Activated naive CD4-positive, alpha-beta T cell treated with anti-CD3 and anti-CD28 coated beads for 36 hours (primary cell): Measurements from ENCODE around the gene CAPN10. TPM values are rescaled to one million over a fixed set of nuclear protein-coding genes. Genes with fewer than 3 reads are reported as not detected.

Source experiments
- CTCF ChIA-PET: fragments of 350-600 bp; sonication (Branson Sonifier 250); formaldehyde crosslinking; loops from one replicate; lab custom pipeline; 2021; ENCODE audit warnings: antibody characterized with exemption; lab: Charles Lee
- DNase-seq: peaks from one replicate; pipeline ENCODE4 v3.0.0-alpha.2; 2020
- H3K27ac Mint-ChIP-seq: one replicate; pipeline ENCODE4 v1.8.0; 2021; ENCODE audit warnings: mild to moderate bottlenecking, mixed read lengths
- H3K27me3 Mint-ChIP-seq: one replicate; pipeline ENCODE4 v1.8.0; 2021; ENCODE audit warnings: low read depth, mixed read lengths
- H3K36me3 Mint-ChIP-seq: one replicate; pipeline ENCODE4 v1.8.0; 2021; ENCODE audit warnings: low read depth, mixed read lengths
- H3K4me1 Mint-ChIP-seq: one replicate; pipeline ENCODE4 v1.8.0; 2021; ENCODE audit warnings: low read depth, mixed read lengths
- H3K4me3 Mint-ChIP-seq: one replicate; pipeline ENCODE4 v1.8.0; 2021; ENCODE audit warnings: mild to moderate bottlenecking, moderate library complexity, mixed read lengths
- H3K9me3 Mint-ChIP-seq: one replicate; pipeline ENCODE4 v1.8.0; 2021; ENCODE audit warnings: mixed read lengths
- intact Hi-C: fragments of 100-400 bp; cut with micrococcal nuclease; formaldehyde crosslinking; loops from one replicate; pipeline ENCODE4 v1.15.1; 2023
- total RNA-seq, 2 experiments: library from RNA; stranded (reverse); gene quantifications; one replicate each; pipeline ENCODE4 v1.2.3, GENCODE V29; 2021

Gene CAPN10
- total RNA-seq, 2 experiments from 2014 or later = 24.9 to 28.5 TPM

DNA sequence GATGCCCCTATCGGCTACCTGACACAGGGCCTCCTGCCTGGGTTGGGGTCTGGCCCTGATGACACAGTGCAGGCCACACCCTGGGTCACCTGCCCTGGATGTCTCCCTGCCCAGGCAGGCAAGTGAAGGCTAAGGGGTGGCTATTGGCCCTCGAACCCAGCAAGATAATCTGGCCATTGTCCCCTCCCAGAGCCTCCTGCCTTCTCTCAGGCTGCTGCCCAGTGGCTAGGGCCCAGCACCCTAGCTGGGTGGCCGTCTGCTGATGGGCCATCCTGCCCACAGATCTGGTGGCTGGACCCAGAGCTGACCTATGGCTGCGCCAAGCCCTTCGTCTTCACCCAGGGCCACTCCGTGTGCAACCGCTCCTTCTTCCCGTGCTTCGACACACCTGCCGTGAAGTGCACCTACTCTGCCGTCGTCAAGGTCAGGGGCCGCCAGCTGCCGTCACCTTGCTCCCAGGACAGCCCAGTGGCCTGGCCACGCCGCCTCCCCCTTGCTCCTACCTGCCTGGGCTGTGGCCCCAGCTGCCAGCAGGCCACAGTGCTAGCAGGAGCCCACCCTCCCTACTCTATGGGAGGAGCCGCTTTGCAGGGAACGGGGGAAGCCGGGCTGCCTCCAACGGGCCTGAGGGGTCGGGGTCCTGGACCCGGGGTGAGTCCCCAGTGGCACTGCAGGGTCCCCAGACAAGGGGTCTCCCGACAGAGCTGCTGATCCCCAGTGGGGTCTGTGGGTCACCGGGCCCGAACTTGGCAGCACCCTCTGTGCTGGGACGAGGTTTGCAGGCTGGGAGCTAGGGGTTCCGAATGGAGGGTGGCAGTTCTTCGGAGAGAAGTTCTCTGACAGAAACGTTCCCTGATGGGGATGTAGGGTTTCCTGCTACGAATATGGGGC lies 14.1 kb upstream of the CAPN10 start:
- Mint-ChIP-seq H3K4me1 (peaks cover 26% of the 10 kb centered on the region), H3K9me3 (no peaks in the 10 kb centered on the region), H3K36me3 (no peaks in the 10 kb centered on the region), H3K4me3 (no peak overlapping the region), H3K27me3 (no peaks in the 10 kb centered on the region), H3K27ac (no peak overlapping the region)
- intact Hi-C loops = no loop called here
- CTCF ChIA-PET = no interaction called here
- no peak for DNase-seq

DNA sequence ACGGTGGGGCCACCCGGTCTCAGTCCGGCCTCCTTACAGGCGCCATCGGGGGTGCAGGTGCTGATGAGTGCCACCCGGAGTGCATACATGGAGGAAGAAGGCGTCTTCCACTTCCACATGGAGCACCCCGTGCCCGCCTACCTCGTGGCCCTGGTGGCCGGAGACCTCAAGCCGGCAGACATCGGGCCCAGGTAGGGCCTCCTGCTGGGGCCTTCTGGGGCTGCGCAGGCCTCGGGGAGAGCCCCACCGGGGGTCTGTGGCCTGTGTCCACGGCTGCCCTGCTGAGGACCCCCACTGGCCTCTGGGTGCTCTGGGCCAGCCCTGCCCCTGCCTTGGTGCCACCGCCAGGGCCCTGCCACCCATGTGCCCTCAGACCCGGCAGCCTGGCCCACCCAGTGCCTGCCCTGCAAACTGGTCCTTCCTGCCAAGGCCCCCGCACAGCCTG lies 13.4 kb upstream of the CAPN10 start:
- no peak for DNase-seq
- Mint-ChIP-seq H3K27me3 (no peaks in the 10 kb centered on the region), H3K9me3 (no peaks in the 10 kb centered on the region), H3K4me3 (no peak overlapping the region), H3K4me1 (peaks cover 23% of the 10 kb centered on the region), H3K27ac (no peak overlapping the region), H3K36me3 (no peaks in the 10 kb centered on the region)
- CTCF ChIA-PET = interaction anchor here (0.9 kb wide), 1 partner anchor 8 kb away, joined by 3 read pairs; no protein-coding TSS in a partner anchor
- intact Hi-C loops = no loop called here

DNA sequence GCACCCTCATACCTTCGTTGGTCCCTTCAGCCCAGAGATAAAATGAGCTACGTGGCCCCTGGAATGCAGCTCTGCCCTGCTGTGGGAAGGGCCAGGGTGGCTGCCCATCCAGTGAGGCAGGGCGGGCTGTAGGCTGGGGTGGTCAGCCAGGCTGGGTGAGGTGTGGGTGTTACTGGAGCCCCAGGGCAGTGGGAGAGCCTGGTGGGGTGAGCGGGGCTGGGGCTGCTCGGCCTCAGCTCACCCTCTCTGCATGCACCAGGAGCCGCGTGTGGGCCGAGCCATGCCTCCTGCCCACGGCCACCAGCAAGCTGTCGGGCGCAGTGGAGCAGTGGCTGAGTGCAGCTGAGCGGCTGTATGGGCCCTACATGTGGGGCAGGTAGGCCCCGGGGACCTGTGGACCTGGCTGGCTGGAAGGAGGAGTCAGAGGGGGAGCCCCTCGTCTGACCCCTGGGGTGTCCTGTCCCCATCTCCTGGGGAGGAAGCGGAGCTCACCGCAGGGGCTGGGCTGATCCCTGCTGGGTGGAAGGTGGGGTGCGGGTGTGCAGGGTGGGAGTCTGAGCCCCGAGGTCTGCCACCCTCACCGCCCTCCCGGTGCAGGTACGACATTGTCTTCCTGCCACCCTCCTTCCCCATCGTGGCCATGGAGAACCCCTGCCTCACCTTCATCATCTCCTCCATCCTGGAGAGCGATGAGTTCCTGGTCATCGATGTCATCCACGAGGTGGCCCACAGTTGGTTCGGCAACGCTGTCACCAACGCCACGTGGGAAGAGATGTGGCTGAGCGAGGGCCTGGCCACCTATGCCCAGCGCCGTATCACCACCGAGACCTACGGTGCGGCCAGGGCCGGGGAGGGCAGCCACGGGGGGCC lies 12.8 kb upstream of the CAPN10 start:
- H3K9me3 Mint-ChIP-seq = no peaks in the 10 kb centered on the region
- no peak overlapping the region for H3K4me3 Mint-ChIP-seq
- intact Hi-C loops = no loop called here
- no peaks in the 10 kb centered on the region for H3K36me3 Mint-ChIP-seq
- CTCF ChIA-PET = interaction anchor here (0.9 kb wide), 1 partner anchor 8 kb away, joined by 3 read pairs; no protein-coding TSS in a partner anchor
- H3K27me3 Mint-ChIP-seq = no peaks in the 10 kb centered on the region
- no peak overlapping the region for H3K27ac Mint-ChIP-seq
- peaks cover 26% of the 10 kb centered on the region for H3K4me1 Mint-ChIP-seq
- DNase-seq = no peak

DNA sequence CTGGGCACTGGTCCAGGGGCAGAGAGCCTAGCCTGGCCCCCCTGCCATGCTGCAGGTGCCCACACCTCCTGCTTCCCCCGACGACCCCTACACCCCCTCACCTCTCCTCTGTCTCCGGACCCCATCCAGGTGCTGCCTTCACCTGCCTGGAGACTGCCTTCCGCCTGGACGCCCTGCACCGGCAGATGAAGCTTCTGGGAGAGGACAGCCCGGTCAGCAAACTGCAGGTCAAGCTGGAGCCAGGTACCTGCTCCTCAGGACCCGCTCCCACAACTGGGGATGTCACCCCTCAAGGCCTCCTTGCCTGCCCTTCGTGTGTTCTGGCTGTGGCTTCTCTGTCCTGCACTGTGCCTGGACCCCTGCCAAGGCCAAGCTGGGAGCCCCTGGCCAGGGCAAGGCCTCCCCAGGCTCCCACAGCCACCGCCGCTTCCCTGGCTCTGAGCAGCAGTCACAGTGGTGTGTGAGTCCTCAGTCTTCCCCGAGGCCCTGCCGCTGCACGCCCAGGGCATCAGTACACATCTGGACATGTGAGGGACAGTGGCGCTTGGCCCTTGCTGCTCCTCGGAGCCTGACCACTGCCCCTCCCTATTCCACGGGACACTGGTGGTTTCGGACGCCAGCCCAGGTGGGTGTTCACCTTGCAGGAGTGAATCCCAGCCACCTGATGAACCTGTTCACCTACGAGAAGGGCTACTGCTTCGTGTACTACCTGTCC lies 12.0 kb upstream of the CAPN10 start:
- DNase-seq = no peak
- Mint-ChIP-seq H3K4me3 (no peak overlapping the region), H3K27me3 (no peaks in the 10 kb centered on the region), H3K4me1 (peaks cover 29% of the 10 kb centered on the region), H3K36me3 (no peaks in the 10 kb centered on the region), H3K27ac (no peak overlapping the region), H3K9me3 (no peaks in the 10 kb centered on the region)
- CTCF ChIA-PET = no interaction called here
- intact Hi-C loops = no loop called here

DNA sequence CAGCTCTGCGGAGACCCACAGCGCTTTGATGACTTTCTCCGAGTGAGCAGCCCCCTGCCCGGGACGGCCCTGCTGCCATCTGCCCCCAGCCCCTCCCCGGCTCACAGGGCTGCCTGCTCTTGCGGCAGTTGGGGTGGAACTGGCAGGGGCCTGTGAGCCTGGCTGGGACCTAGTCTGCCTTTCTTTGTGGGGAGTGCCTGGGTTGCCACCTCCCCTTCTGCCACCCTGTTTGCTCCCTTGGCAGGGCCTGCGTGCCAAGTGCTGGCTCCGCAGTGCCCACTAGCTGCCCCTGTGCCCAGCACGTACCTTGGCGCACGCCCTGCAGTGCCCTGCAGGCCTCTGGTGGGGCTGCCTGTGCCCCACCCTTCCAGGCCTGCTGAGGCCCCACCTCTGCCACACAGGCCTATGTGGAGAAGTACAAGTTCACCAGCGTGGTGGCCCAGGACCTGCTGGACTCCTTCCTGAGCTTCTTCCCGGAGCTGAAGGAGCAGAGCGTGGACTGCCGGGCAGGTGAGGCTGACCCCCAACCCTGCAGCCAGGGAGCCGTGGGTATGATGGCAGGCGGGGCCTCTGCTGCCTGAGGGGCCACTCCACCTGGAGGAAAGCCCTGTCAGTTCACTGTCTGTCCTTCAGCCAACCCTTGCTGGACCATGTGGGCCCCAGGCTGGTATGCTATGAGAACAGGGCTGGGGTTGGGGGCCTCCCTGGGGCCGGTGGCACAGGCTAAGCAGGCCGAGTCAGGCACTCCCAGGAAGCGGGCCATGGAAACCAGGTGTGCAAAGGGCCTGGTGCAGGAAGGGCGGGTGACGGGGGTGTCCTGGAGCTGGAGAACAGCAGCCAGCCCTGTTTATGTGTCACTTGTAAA lies 11.2 kb upstream of the CAPN10 start:
- Mint-ChIP-seq H3K36me3 (no peaks in the 10 kb centered on the region), H3K27ac (no peak overlapping the region), H3K4me3 (no peak overlapping the region), H3K9me3 (no peaks in the 10 kb centered on the region), H3K27me3 (no peaks in the 10 kb centered on the region), H3K4me1 (peaks cover 29% of the 10 kb centered on the region)
- no peak for DNase-seq
- intact Hi-C loops = no loop called here
- CTCF ChIA-PET = no interaction called here

DNA sequence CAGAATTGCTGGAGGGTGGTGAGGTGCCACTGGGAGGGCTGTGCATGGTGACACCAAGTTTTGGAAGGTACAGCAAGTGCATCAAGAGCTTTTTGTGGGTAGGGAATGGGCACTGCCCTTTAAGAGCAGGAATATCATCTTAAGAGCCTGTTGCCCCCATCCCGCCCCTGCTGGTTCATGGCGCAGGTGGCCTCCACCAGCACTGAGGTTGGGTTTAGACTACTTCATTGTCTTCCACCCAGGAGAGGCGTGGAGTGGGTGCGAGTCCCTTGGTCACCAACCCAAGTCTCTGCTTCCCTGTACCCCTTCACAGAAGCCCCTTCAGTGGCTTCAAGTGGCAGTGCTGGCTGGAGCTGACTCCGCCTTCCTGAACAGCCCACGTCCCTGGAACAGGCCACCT lies 10.5 kb upstream of the CAPN10 start:
- peaks cover 24% of the 10 kb centered on the region for H3K4me1 Mint-ChIP-seq
- H3K36me3 Mint-ChIP-seq = peaks cover 3% of the 10 kb centered on the region
- intact Hi-C loops = no loop called here
- H3K9me3 Mint-ChIP-seq = no peaks in the 10 kb centered on the region
- CTCF ChIA-PET = no interaction called here
- no peaks in the 10 kb centered on the region for H3K27me3 Mint-ChIP-seq
- DNase-seq = no peak
- H3K27ac Mint-ChIP-seq = no peak overlapping the region
- no peak overlapping the region for H3K4me3 Mint-ChIP-seq

DNA sequence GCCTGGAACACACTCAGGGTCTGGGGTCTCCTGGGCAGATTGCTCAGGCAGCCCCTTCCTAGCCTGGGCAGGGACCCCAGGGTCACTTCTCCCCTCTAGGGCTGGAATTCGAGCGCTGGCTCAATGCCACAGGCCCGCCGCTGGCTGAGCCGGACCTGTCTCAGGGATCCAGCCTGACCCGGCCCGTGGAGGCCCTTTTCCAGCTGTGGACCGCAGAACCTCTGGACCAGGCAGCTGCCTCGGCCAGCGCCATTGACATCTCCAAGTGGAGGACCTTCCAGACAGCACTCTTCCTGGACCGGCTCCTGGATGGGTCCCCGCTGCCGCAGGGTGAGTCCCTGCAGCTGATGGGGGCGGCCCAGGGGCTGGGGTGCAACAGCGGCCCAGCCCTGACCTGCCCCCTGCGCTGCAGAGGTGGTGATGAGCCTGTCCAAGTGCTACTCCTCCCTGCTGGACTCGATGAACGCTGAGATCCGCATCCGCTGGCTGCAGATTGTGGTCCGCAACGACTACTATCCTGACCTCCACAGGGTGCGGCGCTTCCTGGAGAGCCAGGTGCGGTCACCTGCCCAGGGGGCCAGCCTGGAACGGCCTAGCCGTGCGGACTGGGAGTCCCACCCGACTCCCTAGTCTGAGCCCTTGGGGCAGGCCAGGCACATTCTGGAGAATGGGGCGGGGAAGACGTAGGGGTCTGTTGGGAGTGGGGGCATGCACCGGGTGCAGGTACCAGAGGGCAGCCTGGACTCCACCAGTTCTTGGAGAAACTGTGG lies 9.9 kb upstream of the CAPN10 start:
- H3K27ac Mint-ChIP-seq = no peak overlapping the region
- H3K9me3 Mint-ChIP-seq = peaks cover 2% of the 10 kb centered on the region
- peaks cover 20% of the 10 kb centered on the region for H3K4me1 Mint-ChIP-seq
- H3K36me3 Mint-ChIP-seq = peaks cover 5% of the 10 kb centered on the region
- no peak for DNase-seq
- no peak overlapping the region for H3K4me3 Mint-ChIP-seq
- intact Hi-C loops = no loop called here
- H3K27me3 Mint-ChIP-seq = no peaks in the 10 kb centered on the region
- CTCF ChIA-PET = no interaction called here

DNA sequence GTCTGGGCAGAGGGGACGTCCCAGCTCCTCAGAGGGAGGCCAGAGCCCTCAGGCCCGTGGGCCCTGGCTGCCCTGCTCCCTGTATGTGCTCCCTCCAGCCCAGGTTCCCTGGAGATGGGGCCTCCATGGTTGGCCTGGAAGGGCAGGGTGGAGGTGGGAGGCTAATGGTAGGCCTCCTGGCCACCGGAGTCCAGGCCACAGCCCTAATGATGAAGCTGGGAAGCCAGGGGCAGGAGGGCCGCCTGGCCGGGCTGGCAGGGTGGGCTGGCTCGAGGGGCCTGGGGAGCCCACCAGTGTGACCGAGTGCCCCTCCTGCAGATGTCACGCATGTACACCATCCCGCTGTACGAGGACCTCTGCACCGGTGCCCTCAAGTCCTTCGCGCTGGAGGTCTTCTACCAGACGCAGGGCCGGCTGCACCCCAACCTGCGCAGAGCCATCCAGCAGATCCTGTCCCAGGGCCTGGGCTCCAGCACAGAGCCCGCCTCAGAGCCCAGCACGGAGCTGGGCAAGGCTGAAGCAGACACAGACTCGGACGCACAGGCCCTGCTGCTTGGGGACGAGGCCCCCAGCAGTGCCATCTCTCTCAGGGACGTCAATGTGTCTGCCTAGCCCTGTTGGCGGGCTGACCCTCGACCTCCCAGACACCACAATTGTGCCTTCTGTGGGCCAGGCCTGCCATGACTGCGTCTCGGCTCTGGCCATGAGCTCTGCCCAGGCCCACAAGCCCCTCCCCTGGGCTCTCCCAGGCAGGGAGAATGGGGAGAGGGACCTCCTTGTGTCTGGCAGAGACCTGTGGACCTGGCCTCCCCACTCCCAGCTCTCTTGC lies 9.0 kb upstream of the CAPN10 start:
- H3K9me3 Mint-ChIP-seq = peaks cover 2% of the 10 kb centered on the region
- no peak overlapping the region for H3K27ac Mint-ChIP-seq
- H3K4me1 Mint-ChIP-seq = peaks cover 26% of the 10 kb centered on the region
- no peak for DNase-seq
- CTCF ChIA-PET = no interaction called here
- H3K36me3 Mint-ChIP-seq = peaks cover 7% of the 10 kb centered on the region
- no peak overlapping the region for H3K4me3 Mint-ChIP-seq
- intact Hi-C loops = no loop called here
- H3K27me3 Mint-ChIP-seq = no peaks in the 10 kb centered on the region

DNA sequence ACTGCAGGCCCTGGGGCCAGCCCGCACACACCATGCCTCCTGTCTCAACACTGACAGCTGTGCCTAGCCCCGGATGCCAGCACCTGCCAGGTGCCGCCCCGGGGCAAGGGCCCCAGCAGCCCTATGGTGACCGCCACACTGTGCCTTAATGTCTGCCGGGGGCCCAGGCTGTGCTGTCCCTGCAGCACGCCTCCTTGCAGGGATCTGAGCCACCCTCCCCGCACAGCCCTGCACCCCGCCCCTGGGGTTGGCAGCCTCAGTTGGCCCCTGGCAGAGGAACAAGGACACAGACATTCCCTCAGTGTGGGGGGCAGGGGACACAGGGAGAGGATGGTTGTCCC lies 8.5 kb upstream of the CAPN10 start:
- H3K27ac Mint-ChIP-seq = no peak overlapping the region
- CTCF ChIA-PET = no interaction called here

DNA sequence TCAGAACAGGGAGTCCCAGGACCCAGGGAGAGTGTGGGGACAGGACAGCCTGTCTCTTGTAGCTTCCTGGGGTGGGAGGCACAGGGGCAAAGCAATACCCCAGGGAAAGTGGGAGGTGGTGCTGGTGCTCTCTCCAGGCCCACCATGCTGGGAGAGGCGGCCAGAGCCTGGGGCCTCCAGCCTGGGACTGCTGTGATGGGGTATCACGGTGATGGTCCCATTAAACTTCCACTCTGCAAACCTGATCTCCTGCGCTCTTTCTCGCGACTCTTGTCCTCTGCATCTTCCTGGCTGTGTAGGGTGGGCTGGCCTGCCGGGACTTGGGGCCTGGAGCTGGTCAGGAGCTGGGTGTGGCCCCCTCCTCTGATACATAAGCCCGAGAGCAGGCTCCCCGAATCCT lies 8.0 kb upstream of the CAPN10 start:
- intact Hi-C loops = no loop called here
- CTCF ChIA-PET = no interaction called here
- no peaks in the 10 kb centered on the region for H3K27me3 Mint-ChIP-seq
- H3K27ac Mint-ChIP-seq = peak overlapping the region; percentile 72
- no peak overlapping the region for H3K4me3 Mint-ChIP-seq
- H3K36me3 Mint-ChIP-seq = peaks cover 7% of the 10 kb centered on the region
- H3K4me1 Mint-ChIP-seq = peaks cover 27% of the 10 kb centered on the region
- H3K9me3 Mint-ChIP-seq = peaks cover 2% of the 10 kb centered on the region
- no peak for DNase-seq

More for the DNA sequence above, 8.5 kb upstream of the CAPN10 start:
- intact Hi-C loops = no loop called here
- Mint-ChIP-seq H3K9me3 (peaks cover 2% of the 10 kb centered on the region), H3K4me1 (peaks cover 26% of the 10 kb centered on the region), H3K27me3 (no peaks in the 10 kb centered on the region), H3K36me3 (peaks cover 7% of the 10 kb centered on the region), H3K4me3 (no peak overlapping the region)
- no peak for DNase-seq
